D341Med (cell line): ENCODE results near the gene DNAJA2.
"Not testable (repeated sequence)": the region's sequence is repeated elsewhere in the genome, so short reads cannot be mapped to it uniquely, and the experiment has no call there.

Experiments used
- DNase-seq: peaks from one replicate; pipeline ENCODE4 v3.0.0; 2012; ENCODE audit warnings: low spot score

The DNAJA2 gene

DNA sequence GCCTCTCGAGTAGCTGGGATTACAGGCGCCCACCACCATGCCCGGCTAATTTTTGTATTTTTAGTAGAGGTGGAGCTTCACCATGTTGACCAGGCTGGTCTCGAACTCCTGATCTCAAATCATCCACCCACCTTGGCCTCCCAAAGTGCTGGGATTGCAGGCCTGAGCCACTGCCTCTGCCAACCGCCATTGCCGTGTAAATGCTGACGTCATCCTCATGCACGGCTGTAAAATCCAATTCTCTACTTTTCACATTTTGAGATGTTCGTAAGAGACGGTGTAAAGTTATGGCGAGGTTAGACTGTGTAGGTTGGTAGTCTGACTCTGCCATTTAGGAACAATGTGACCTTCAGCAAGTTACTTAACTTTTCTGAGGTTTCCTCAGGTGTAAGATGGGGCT is 1.7 kb upstream of the DNAJA2 start:
- no peak for DNase-seq

DNA sequence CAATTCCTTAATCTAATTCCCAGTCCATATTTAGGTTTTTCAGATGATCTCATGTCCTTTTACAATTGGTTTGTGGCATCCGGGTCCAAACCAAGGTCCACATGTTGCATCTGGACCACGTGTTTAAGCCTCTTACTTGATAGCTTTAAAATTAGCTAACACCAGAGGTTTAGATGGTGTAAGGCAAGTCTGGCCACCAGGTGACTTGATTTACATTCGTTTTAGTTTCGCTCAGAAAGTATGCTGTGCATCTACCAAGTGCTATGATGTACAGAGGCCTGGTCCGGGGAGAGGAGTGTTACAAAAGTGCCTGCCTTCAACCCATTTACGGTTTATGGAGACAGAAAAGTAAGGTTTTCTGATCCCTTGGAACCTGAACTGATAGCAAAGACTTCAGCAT is 878 bp upstream of the DNAJA2 start:
- peak; percentile 28 for DNase-seq

- DNase-seq: no peak
These were observed 486 bp upstream of the DNAJA2 start for GRCh38 chr16:46973996-46974324.

- DNase-seq: peak; percentile 65
These were observed 856 bp downstream of the DNAJA2 start for GRCh38 chr16:46972429-46973206.

- DNase-seq: no peak
These were observed 2.2 kb downstream of the DNAJA2 start for GRCh38 chr16:46971271-46971670.

DNA sequence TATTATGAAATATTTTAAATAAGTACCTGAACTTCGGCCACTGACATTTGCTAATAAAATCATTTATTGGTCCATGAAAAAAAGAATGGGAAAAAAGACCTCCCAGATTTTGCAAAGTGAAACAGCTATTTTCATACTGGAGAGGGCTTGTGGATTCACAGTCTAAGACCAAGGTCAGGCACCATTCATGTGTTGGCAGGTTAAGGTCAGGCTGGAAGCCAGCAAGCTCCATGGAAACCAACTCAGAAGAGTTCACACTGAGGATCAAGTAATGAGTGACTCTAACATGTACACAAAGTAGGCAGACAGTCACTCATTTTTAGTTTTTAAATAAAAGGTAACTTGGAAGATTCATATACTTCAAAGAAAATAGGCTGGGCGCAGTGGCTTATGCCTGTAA is 3.4 kb downstream of the DNAJA2 start:
- no peak for DNase-seq

DNA sequence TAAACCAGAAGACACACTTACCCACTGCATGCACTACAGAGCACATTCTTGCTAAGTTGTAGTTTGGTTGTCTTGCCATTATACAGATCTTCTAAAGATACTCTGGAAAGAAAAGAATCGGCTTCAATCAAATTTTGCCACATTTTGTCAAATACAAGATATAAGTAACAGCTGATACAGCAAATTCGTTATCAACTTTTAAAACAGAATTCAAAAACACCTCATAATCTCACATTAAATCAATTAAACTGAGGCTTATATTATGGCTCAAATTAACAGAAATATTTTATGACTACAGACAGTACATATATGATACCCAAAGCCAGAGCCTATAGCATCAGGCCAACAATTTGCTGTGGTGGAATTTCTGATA is 5.4 kb downstream of the DNAJA2 start:
- no peak for DNase-seq

DNA sequence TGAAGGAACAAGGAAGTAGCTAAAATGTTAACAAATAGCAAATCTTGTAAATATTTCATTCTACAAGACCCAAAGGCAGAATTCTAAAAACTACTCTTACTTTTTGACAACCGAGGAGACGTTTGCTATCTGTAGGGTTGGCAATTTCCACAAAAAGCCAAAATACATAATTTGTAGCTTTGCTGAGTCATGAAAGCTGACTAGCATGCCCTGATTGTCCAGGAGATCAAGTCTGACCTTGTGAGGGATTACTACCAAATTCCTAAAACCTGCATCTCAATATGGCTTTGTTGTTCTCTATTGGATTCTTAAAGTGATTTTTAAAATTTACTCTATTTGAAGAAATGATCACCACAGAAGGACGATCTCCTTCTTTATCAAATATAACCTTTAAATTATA is 10.8 kb downstream of the DNAJA2 start:
- DNase-seq: no peak

GRCh38 chr16:46961373-46962353 is 11.8 kb downstream of the DNAJA2 start:
- peak; percentile 34 for DNase-seq

DNA sequence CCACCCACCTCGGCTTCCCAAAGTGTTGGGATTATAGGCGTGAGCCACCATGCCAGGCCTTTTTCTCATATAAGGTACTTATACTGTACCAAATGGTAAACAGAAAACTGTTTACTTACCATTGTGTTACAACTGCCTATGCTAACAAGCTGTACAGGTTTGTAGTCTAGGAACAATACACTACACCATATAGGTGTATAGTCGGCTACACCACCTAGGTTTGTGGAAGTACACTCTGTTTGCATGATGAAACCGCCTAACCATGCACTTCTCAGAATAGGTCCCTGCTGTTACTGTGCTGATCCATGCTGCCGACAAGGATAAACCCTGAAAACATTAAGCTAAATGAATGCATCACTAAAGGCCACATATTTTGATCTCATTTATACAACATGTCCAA is 18.9 kb downstream of the DNAJA2 start:
- DNase-seq: no peak

DNA sequence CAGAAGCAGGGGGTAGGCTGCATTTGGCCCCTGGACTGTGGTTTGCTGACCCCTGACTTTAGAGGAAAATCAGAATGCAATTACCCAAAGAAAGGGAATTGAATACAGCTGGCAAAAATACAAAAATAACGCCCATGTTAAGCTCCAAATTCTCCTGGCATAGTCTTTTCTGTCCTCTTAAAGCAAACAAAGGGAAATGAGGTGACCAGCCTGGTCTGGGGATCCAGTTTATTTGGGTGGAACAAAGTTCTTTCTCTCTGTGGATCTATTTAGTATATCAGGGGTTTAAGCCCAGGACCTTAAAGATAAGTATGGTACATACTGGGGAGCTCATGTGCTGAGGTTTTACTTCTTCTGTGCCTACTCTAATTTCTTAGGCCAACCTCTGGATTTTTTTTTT is 23.5 kb downstream of the DNAJA2 start:
- no peak for DNase-seq

DNA sequence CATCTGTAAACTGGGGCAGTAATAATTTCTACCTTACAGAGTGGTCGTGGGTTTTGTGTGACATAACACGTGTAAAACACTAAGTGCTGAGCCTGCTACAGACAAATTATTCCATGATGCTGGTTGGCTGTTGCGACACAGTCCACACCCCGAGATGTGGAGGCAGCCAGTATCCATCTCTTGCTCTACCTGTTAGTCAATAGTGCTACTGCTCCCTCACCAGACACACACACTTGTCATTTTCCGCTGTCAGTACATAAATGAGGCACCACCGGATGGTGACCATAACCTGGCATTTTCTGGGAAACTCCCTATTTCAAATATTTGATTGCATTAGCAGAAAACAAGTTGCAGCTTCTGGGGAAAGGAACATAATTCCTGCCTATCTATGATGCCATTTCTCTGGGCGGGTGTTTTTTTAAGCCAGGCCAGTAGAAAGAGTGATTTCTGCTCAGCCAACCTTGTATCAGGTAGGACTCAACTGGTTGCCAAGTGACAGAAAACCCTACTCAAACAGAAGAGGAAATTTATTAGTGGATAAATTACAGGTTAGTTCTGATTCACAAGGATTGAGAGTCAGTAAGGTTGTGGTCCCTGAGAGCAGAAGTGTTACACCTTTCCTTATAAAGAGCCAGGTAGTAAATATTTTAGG is 24.1 kb downstream of the DNAJA2 start:
- no peak for DNase-seq

GRCh38 chr16:46948548-46949166 is 24.8 kb downstream of the DNAJA2 start:
- no peak for DNase-seq

- DNase-seq: peak; percentile 52
These were observed 25.4 kb downstream of the DNAJA2 start for GRCh38 chr16:46947900-46948547.

- DNase-seq: not testable (repeated sequence)
These were observed 28.8 kb downstream of the DNAJA2 start for GRCh38 chr16:46944713-46945112.

DNA sequence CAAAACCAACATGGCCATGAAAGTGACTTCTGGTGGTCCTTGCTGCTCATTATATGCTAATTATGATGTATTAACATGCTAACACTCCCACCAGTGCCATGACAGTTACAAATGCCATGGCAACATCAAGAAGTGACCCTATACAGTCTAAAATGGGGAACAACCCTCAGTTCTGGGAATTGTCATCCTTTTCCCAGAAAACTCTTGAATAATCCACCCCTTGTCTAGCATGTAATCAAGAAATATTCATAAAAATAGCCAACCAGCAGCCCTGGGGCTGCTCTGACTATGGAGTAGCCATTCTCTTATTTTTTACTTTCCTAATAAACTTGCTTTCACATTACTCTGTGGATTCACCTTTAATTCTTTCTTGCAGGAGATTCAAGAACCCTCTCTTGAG is 35.9 kb downstream of the DNAJA2 start:
- no peak for DNase-seq

DNA sequence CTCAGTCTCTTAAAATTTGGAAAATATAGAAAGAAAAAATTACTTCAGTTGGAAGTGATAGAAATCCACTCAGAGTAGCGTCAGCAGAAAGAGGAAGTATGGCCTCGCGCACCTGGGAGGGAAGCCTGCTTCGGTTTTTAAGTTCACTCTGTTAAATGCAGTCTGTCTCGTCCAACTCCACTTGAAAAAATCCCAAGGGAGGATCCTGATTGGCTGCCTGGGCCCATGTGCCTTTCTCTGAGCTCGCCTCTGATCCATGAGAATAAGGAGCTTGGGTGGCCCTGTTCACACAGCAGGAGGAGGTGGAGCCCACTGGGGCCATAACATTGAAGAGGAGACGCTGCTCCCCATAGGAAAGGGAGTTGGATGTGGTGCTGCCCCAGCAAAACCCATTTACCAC is 40.7 kb downstream of the DNAJA2 start:
- DNase-seq: no peak

GRCh38 chr16:46930861-46931260 is 42.6 kb downstream of the DNAJA2 start:
- no peak for DNase-seq

DNA sequence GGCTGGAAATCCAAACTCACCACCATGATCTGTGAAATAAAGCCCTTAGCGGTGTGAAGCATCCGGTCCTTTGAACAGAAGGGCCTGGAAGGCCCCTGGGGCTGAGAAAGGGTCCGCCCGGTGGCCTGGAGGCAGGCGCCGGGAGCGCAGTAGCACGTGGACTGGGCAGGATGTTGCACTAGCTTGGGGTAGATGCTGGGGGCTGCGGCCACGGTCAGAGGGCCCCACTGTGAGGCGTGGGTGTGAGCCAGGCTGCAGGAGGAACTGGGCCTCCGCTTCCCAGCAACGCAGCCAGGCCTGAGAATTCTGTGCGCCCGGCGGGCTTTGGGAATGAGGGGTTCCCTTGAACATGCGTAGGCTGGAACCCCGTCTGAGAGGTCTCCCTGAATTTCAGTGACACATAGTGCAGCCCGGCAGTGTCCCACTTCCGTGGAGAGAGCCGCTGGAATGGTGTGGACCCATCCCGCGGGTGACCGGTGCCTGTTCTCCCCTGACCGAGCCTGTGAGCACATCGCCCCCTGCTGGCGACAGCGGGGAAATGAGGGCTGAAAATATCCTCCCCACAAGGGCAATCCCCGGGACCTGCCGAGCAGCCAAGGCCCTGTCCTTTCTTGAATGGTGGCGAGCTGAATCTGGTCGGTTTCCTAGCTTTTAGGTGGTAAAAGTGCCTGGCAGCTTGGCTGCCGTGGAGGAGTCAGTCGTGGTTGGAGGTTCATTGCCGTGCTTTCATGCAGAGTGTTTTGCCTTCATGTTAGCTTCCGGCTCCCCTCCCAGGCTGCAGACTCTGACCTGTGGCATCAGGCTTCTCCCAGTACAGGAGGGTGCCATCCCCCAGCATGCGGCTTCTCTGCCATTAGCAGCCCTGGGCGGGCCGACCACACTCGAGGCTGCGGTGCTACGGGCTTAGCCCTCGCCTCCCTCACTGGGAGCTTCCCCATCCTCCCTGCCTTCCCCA is 43.8 kb downstream of the DNAJA2 start:
- peak; percentile 87 for DNase-seq

DNA sequence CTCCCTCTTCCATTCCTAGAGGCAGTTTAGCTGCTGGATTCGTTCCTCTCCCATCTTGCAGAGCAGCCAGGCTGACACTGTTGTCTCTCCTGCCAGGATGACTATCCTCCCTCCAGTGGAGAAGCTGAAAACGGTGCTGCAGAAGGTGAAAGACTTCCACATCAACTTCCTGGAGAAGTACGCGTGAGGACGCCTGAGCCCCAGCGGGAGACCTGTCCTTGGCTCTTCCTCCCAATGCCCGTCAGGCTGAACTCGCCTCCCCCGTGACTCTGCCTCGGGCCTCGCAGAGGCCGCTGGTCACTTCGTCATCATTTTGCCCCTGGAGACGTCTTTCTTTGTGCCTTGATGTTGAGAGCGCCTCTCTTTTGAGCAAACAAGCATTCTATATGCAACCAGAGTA is 44.7 kb downstream of the DNAJA2 start:
- DNase-seq: no peak

GRCh38 chr16:46927273-46927672 is 46.2 kb downstream of the DNAJA2 start:
- DNase-seq: no peak
